AG20443 (cell line): ENCODE measurements around the gene ZMYM4.
"Not testable (repeated sequence)": the region's sequence is repeated elsewhere in the genome, so short reads cannot be mapped to it uniquely, and the experiment has no call there.

Source experiments
- DNase-seq: peaks from one replicate; pipeline ENCODE4 v3.0.0; 2012; ENCODE audit warnings: low spot score, mixed read lengths

ZMYM4 gene

GRCh38 chr1:35268282-35269200 is at the start of gene ZMYM4:
ZMYM4 (plus strand) TSS chr1:35268709; CDS start chr1:35269047, 338 bp downstream.
- DNase-seq = peak; percentile 99

DNA sequence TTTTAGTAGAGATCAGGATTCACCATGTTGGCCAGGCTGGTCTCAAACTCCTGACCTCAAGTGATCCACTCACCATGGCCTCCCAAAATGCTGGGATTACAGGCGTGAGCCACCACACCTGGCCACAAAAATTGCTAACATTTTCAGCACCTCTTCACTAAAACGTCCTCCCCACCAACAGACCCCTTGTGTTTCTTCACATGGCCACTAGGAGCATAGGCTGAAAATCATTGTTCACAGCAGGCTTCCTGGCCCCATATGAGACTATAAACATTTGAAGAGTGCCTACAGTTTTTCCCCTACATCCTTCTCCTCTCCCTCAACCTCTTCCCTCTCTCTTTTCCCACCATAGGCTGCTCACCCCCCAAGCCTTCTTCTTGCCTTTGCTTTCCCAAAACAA is 47.5 kb upstream of the ZMYM4 start:
- DNase-seq = no peak

DNA sequence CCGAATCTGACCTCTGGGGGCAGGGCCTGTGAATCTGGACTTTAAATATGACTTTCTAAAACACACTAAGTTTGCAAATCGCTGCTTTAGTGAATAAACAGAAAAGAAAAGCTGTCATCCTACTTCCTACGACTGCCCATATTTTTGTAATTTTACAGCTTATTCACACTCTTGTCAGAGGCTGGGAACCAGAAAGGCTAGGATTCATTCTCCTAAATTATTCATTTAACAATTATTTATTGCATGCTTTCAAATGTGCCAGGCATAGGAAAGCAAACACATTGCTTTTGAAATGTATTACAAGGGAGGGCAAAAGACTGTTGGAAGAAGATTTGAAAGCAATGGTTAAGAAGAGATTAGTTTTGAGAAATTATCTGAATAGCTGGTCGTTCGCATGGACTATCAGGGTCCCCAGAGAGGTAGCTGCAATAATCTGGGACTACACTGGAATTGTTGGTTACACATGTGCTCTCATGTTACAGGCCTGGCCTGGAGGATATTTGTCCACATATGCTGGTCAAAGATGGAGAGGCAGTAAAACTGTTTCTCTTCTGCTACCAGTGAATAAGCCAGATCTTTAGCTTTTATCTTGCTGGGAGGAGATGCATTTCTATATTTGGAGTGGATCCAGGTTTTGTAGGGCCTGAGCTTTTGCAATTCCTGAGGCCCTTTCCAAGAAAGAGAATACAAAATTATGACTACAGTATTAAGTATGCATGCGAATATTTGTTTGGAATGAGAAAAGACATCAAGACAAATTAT is 46.0 kb upstream of the ZMYM4 start:
- peak; percentile 79 for DNase-seq

DNA sequence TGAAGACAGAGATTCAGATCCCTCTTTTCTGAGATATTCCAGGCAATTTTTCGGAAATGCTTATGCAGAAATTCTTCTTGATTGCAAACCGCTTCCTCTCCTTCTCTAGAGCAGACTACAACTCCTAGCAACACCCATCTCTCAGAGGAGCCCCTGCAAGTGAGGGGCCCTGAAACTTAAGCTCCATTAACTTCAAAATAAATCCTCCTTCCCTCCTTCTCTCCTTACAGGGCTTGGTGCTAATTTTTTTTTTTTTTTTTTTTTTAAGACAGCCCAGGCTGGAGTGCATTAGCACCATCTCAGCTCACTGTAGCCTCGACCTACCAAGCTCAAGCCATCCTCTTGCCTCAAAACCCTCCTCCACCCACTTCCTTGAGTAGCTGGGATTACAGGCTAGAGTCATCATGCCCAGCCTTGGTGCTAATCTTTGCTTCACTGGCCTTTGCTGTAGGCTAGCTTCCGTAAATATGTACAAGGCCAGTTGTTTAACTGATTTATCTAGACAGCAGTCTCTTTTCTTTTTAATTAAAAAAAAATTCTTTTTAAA is 45.4 kb upstream of the ZMYM4 start:
- peak; percentile 12 for DNase-seq

DNA sequence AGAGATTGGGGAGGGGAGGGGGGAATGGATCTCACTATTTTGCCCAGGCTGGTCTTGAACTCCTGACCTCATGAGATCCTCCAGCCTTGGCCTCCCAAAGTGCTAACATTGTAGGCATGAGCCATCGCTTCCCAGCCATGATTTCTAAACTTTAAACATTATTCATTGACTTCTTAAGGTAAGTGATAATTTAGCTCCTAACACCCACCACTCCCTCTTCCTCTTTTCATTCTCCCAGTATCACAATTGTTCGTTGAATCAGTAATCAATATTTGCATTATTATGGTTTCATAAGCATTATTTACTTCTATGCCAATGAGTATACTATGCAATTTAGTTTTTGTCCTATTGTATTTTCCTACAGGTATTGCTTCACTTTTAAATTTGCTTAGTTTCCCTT is 42.0 kb upstream of the ZMYM4 start:
- DNase-seq = no peak

DNA sequence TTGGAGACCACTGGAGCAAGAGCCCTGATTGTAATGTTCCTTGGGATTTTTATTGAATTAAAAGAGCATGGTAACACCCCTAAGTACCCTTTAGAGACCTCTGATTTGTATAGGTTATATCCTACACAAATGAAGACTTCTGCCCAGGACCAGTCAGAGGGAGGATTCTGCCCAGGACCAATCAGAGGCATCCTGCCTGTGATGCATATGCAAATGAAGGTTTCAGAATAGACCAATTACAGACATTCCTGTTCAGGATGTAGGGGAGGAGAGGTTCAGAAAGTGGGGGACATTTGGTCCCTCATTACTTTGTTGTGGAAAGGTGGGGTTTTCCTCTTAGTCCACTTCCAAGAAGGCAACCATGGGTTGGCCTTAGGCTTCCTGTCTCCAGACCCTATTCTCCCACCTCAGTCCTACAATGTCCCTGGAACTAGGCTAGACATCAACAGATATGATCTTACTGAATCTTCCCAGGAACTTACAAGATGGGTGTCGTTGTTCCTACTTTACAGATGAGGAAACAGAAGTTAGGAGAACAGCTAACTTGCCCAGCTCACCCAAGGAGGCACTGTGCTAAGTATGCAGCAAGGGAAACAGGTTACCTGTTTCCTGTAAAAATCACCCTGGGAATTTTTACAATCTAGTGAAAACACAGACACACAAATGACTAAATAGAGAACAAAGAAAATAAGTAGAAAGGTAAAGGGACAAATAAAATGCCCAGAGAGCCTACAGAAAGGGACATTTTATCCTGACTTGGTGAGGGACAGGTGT is 38.7 kb upstream of the ZMYM4 start:
- no peak for DNase-seq

GRCh38 chr1:35231287-35231686 is 37.2 kb upstream of the ZMYM4 start:
- DNase-seq = no peak

DNA sequence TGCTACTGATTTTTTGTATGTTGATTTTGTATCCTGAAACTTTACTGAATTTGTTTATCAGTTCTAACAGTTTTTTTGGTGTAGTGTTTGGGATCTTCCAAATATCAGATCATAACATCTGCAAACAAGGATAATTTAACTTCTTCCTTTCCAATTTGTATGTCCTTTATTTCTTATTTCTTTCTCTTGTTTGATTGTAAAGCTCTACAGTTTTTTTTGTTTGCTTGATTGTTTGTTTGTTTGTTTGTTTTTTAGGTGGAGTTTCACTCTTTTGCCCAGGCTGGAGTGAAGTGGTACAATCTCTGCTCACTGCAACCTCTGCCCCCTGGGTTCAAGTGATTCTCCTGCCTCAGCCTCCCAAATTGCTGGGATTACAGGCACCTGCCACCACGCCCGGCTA is 31.7 kb upstream of the ZMYM4 start:
- DNase-seq = not testable (repeated sequence)

DNA sequence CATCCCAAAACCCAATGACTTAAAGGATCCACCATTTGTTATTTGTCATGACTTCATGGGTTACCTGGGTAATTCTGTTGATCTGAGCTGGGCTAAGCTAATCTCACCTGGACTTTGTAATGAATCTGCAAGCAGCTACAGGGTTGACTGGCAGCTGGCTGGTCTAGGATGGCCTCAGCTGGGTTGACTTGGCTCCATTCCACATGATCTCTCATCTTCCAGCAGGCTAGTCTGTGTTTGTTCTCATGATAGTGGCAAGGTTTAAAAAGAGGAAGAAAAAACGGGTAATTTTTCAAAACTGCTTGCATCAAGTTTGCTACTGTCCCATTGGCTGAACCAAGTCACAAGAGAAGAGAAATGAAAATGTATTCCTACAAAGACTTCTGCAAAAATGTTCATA is 24.8 kb upstream of the ZMYM4 start:
- no peak for DNase-seq

- no peak for DNase-seq
Measured at GRCh38 chr1:35247256-35247655, 21.3 kb upstream of the ZMYM4 start.

GRCh38 chr1:35253941-35254340 is 14.6 kb upstream of the ZMYM4 start:
- no peak for DNase-seq

- no peak for DNase-seq
Measured at GRCh38 chr1:35255276-35255675, 13.2 kb upstream of the ZMYM4 start.

DNA sequence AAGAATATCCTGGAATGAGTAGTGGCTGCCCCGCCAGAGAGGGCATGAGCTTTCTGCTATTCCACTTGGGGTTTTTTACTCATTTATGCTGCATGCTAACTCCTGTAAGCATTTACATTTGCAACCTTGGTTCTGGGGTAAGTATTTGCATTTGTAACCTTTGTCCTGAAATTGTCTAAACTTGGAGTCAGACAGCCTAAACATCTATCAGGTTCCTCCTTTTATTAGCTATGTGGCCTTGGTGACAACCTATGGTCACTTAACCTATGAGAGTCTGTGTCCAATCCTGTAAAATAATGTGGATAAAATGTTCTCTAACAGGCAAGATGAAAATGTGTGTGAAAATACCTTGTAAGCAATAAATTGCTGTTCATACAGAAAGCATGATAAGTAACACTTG is 8.9 kb upstream of the ZMYM4 start:
- DNase-seq = no peak

DNA sequence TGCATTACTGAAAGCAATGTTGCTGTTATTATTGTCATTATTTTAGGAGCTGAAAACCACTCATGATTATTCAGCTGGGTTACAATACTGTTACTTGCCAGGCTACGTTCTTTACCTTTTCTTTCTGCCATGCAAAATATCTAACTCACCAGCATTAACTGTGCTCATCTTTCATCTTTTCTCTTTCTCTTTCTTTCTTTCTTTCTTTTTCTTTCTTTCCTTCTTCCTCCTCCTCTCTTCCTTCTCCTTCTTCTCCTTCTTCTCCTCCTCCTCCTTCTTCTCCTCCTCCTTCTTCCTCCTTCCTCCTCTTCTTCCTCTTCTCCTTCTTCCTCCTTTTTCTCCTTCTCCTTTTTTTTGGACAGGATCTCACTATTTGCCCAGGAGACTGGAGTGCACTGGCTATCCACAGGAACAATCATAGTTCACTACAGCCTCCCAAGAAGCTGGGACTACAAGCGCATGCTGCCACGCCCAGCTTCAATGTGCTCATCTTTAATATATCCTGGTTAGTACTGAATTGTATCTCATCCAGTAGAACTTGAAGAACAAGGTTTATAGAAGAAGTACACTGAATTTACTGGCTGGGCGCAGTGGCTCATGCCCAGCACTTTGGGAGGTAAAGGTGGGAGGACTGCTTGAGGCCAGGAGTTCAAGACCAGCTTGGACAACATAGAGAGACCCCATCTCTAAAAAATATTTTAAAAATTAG is 6.9 kb upstream of the ZMYM4 start:
- DNase-seq = no peak

GRCh38 chr1:35264035-35264434 is 4.5 kb upstream of the ZMYM4 start:
- DNase-seq = no peak

GRCh38 chr1:35264871-35265270 is 3.6 kb upstream of the ZMYM4 start:
- DNase-seq = peak; percentile 68

GRCh38 chr1:35266306-35266705 is 2.2 kb upstream of the ZMYM4 start:
- no peak for DNase-seq

- no peak for DNase-seq
Measured at GRCh38 chr1:35269201-35269988, 886 bp downstream of the ZMYM4 start.

DNA sequence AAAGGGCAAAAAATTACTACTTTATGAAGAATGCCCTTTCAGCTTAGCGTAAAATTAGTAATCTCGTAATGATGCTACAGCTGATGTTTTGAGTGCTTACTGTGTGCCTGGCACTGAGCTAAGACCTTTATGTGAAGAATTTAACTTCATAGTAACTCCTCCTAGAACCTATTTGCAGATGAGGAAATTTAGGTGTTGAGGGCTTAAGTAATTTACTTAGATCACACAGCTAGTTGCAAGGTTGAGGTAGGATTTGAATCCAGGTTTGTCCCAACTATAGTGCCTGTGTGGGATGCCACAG is 1.4 kb downstream of the ZMYM4 start:
- no peak for DNase-seq

DNA sequence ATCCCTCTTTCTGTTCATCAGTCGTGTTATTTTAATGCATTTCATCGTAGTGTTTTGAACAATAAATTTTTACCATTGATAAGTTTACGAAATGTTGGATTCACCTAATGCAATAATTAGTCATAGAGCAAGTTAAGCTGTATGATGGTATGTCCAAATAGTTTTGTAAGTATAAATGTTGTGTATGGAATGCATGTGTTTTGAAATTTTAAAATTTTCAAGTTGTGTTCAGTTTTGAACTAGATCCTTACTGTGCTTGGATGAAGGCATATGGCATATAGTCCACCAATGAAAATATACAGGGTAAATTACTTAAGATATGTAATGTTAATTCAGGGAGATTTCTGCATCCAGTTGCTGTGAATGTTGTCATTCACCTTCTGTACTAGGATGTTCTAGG is 2.3 kb downstream of the ZMYM4 start:
- DNase-seq = no peak

DNA sequence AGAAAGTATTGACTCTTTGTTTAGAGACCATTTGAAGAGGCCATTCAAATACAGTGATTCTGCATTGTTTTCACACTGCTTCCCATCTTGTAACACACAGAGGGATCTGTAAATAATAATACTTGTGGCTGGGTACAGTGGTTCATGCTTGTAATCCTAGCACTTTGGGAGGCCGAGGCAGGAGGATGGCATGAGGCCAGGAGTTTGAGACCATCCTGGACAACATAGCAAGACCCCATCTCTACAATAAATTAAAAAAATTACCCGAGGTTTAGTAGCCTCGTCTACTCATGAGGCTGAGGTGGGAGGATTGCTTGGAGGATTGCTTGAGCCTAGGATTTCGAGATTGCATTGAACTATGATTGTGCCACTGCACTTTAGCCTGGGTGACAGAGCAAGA is 5.7 kb downstream of the ZMYM4 start:
- DNase-seq = no peak
